SK-N-SH treated with all-trans-retinoic acid at 6 μM for 48 hours (cell line): ENCODE measurements around the gene SHB.

Experiments
- ATAC-seq: fragments of 200-7000 bp; cut with Tn5 transposase; 3 replicates; pipeline ENCODE4 v1.9.1; 2020; ENCODE audit warnings: mild to moderate bottlenecking, moderate library complexity
- ARNTL ChIP-seq: fragments of 450-650 bp; formaldehyde crosslinking; IDR thresholded peaks from 2 replicates; pipeline ENCODE4 v1.5.0; 2020; ENCODE audit warnings: low read depth, mild to moderate bottlenecking, moderate library complexity, borderline replicate concordance
- BACH2 ChIP-seq: fragments of 250-450 bp; sonication (Bioruptor Pico); IDR thresholded peaks from 2 replicates; pipeline ENCODE4 v1.9.0; 2021; ENCODE audit warnings: mild to moderate bottlenecking, borderline replicate concordance
- CREB5 ChIP-seq: fragments of 250-450 bp; sonication (Bioruptor Pico); IDR thresholded peaks from 2 replicates; pipeline ENCODE4 v1.5.1; 2020; ENCODE audit warnings: low read depth, mild to moderate bottlenecking, moderate library complexity
- CSRNP3 ChIP-seq: fragments of 250-450 bp; sonication (Bioruptor Pico); IDR thresholded peaks from 2 replicates; pipeline ENCODE4 v1.5.1; 2021; ENCODE audit warnings: mild to moderate bottlenecking, moderate library complexity
- ESRRG ChIP-seq: fragments of 250-450 bp; sonication (Bioruptor Pico); IDR thresholded peaks from 2 replicates; pipeline ENCODE4 v1.6.1; 2021; ENCODE audit warnings: mild to moderate bottlenecking
- GLIS3 ChIP-seq: fragments of 250-450 bp; sonication (Bioruptor Pico); IDR thresholded peaks from 2 replicates; pipeline ENCODE4 v1.5.0; 2020; ENCODE audit warnings: mild to moderate bottlenecking, moderate library complexity
- OSR1 ChIP-seq: fragments of 250-450 bp; sonication (Bioruptor Pico); IDR thresholded peaks from 2 replicates; pipeline ENCODE4 v1.8.0; 2022; ENCODE audit warnings: moderate library complexity, mild to moderate bottlenecking, inconsistent platforms
- PATZ1 ChIP-seq: fragments of 250-450 bp; sonication (Bioruptor Pico); IDR thresholded peaks from 2 replicates; pipeline ENCODE4 v1.8.0; 2020; ENCODE audit warnings: mild to moderate bottlenecking, moderate library complexity, borderline replicate concordance
- POU6F1 ChIP-seq: fragments of 250-450 bp; sonication (Bioruptor Pico); IDR thresholded peaks from 2 replicates; pipeline ENCODE4 v1.8.0; 2021; ENCODE audit warnings: low read depth, mild to moderate bottlenecking, moderate library complexity, borderline replicate concordance
- RARB ChIP-seq: fragments of 250-450 bp; sonication (Bioruptor Pico); IDR thresholded peaks from 2 replicates; pipeline ENCODE4 v1.8.0; 2021; ENCODE audit warnings: mild to moderate bottlenecking, moderate library complexity
- SNAI2 ChIP-seq: fragments of 250-450 bp; sonication (Bioruptor Pico); IDR thresholded peaks from 2 replicates; pipeline ENCODE4 v1.5.0; 2020; ENCODE audit warnings: mild to moderate bottlenecking, moderate library complexity
- TCF4 ChIP-seq: fragments of 250-450 bp; sonication (Bioruptor Pico); IDR thresholded peaks from 2 replicates; pipeline ENCODE4 v1.8.0; 2021; ENCODE audit warnings: mild to moderate bottlenecking, moderate library complexity, borderline replicate concordance
- TOX ChIP-seq: fragments of 250-450 bp; sonication (Bioruptor Pico); IDR thresholded peaks from 2 replicates; pipeline ENCODE4 v1.8.0; 2021; ENCODE audit warnings: mild to moderate bottlenecking, moderate library complexity, borderline replicate concordance
- TSHZ2 ChIP-seq: fragments of 250-450 bp; sonication (Bioruptor Pico); IDR thresholded peaks from 2 replicates; pipeline ENCODE4 v1.5.0; 2020; ENCODE audit warnings: mild to moderate bottlenecking, moderate library complexity
- ZC3H10 ChIP-seq: fragments of 250-450 bp; sonication (Bioruptor Pico); IDR thresholded peaks from 2 replicates; pipeline ENCODE4 v1.5.1; 2021; ENCODE audit warnings: mild to moderate bottlenecking, moderate library complexity
- ZFP3 ChIP-seq: fragments of 250-450 bp; sonication (Bioruptor Pico); IDR thresholded peaks from 2 replicates; pipeline ENCODE4 v1.5.0; 2020; ENCODE audit warnings: mild to moderate bottlenecking, moderate library complexity
- ZFP30 ChIP-seq: fragments of 450-650 bp; formaldehyde crosslinking; IDR thresholded peaks from 2 replicates; pipeline ENCODE4 v1.5.0; 2022; ENCODE audit warnings: mild to moderate bottlenecking, moderate library complexity
- ZNF565 ChIP-seq: fragments of 450-650 bp; formaldehyde crosslinking; conservative IDR thresholded peaks from 2 replicates; pipeline ENCODE4 v1.5.0; 2020; ENCODE audit warnings: low read depth, mild to moderate bottlenecking, moderate library complexity
- ZNF8 ChIP-seq: fragments of 450-650 bp; formaldehyde crosslinking; IDR thresholded peaks from 2 replicates; pipeline ENCODE4 v1.5.0; 2020; ENCODE audit warnings: mild to moderate bottlenecking, moderate library complexity

SHB gene

GRCh38 chr9:37929441-37929895 is 139.6 kb downstream of the SHB start (continued):
- TF ChIP-seq ESRRG (CRISPR knock-in tag) (no peak), SNAI2 (no peak)

- no peak for ATAC-seq
- no peak for TF ChIP-seq ZFP3 (CRISPR knock-in tag)
- TF ChIP-seq, all 23 proteins: peak for 0
Observed at GRCh38 chr9:37928552-37929430, 140.2 kb downstream of the SHB start.

GRCh38 chr9:37927601-37928551 is 141.2 kb downstream of the SHB start:
- TF ChIP-seq TOX (CRISPR knock-in tag), result no peak
- no peak for ATAC-seq

GRCh38 chr9:37927132-37927531 is 141.9 kb downstream of the SHB start:
- no peak for TF ChIP-seq GLIS3
- no peak for TF ChIP-seq TOX (CRISPR knock-in tag)
- no peak for TF ChIP-seq ZC3H10 (CRISPR knock-in tag)
- TF ChIP-seq OSR1 (CRISPR knock-in tag), result no peak
- TF ChIP-seq SNAI2, result no peak
- no peak for TF ChIP-seq RARB (CRISPR knock-in tag)
- TF ChIP-seq ZFP30 (CRISPR knock-in tag), result no peak
- no peak for TF ChIP-seq ZNF565 (CRISPR knock-in tag)
- no peak for TF ChIP-seq CREB5 (CRISPR knock-in tag)
- no peak for TF ChIP-seq CSRNP3 (CRISPR knock-in tag)
- no peak for TF ChIP-seq ZNF8 (CRISPR knock-in tag)
- no peak for TF ChIP-seq ARNTL (CRISPR knock-in tag)
- no peak for TF ChIP-seq BACH2
- no peak for TF ChIP-seq PATZ1
- ATAC-seq, result no peak

GRCh38 chr9:37926737-37927118 is 142.3 kb downstream of the SHB start:
- no peak for TF ChIP-seq TCF4 (CRISPR knock-in tag)
- no peak for TF ChIP-seq ZNF8 (CRISPR knock-in tag)
- TF ChIP-seq RARB (CRISPR knock-in tag), result no peak
- no peak for TF ChIP-seq ZFP30 (CRISPR knock-in tag)
- TF ChIP-seq ZNF565 (CRISPR knock-in tag), result no peak
- no peak for TF ChIP-seq POU6F1 (CRISPR knock-in tag)
- no peak for TF ChIP-seq OSR1 (CRISPR knock-in tag)
- TF ChIP-seq TOX (CRISPR knock-in tag), result no peak
- no peak for TF ChIP-seq TSHZ2
- no peak for ATAC-seq
